HepG2 (cell line): Measurements from ENCODE around the gene CCDC83.

Experiments
- NFATC3 ChIP-seq: sonication (generic); formaldehyde crosslinking; IDR thresholded peaks from 2 replicates; pipeline ENCODE4 v1.5.1; 2020; ENCODE audit warnings: mild to moderate bottlenecking, missing genetic modification reagents
- NFIC ChIP-seq: IDR thresholded peaks from 2 replicates; pipeline ENCODE4 v1.6.1; 2012; ENCODE audit warnings: mild to moderate bottlenecking, low read length, inconsistent platforms
- POLR2AphosphoS5 ChIP-seq: IDR thresholded peaks from 2 replicates; pipeline ENCODE4 v1.6.1; 2012; ENCODE audit warnings: low read depth, low read length
- RELA ChIP-seq: sonication (generic); formaldehyde crosslinking; IDR thresholded peaks from 2 replicates; pipeline ENCODE4 v1.4.0; 2020; ENCODE audit warnings: missing genetic modification reagents
- RFX1 ChIP-seq: fragments of 450-650 bp; IDR thresholded peaks from 2 replicates; pipeline ENCODE4 v1.6.1; 2017
- SMAD3 ChIP-seq: sonication (generic); formaldehyde crosslinking; IDR thresholded peaks from 2 replicates; pipeline ENCODE4 v1.4.0; 2020; ENCODE audit warnings: missing genetic modification reagents
- SP4 ChIP-seq: sonication (generic); formaldehyde crosslinking; IDR thresholded peaks from 2 replicates; pipeline ENCODE4 v1.8.1; 2023; ENCODE audit warnings: mild to moderate bottlenecking, missing genetic modification reagents
- ZMYM2 ChIP-seq: sonication (generic); formaldehyde crosslinking; IDR thresholded peaks from 2 replicates; pipeline ENCODE4 v1.8.0; 2022; ENCODE audit warnings: mild to moderate bottlenecking, missing genetic modification reagents
- TF ChIP-seq, protein P1 (sequence below): sonication (generic); formaldehyde crosslinking; conservative IDR thresholded peaks from 2 replicates; pipeline ENCODE4 v1.4.0; 2020; ENCODE audit warnings: missing genetic modification reagents

DNA sequence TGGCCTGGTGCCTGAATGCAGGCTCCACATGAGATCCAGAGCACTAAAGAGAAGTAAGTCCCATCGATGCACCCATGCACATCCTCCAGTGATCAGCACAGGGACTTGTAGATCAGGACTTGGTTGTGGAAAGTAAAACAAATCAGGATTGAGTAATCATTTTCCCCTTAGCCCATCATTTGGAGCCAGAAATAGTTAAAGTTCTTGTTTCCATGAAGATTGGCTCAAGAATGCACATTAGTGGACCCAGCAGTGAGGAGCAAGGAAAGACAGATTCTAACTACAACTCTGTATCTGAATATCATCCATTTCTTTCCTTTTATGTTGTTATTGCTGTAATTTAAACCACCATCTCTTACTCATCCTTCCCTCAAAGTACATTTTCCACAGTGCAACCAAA lies 19.1 kb downstream of the CCDC83 start:
- TF ChIP-seq ZMYM2 (CRISPR knock-in tag) (no peak), NFATC3 (CRISPR knock-in tag) (no peak), POLR2AphosphoS5 (no peak), RELA (CRISPR knock-in tag) (no peak), NFIC (no peak), SP4 (no peak), RFX1 (no peak), SMAD3 (CRISPR knock-in tag) (no peak)
- TF ChIP-seq, protein P1, sequence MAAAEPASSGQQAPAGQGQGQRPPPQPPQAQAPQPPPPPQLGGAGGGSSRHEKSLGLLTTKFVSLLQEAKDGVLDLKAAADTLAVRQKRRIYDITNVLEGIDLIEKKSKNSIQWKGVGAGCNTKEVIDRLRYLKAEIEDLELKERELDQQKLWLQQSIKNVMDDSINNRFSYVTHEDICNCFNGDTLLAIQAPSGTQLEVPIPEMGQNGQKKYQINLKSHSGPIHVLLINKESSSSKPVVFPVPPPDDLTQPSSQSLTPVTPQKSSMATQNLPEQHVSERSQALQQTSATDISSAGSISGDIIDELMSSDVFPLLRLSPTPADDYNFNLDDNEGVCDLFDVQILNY (CRISPR knock-in tag) = no peak
